ENCODE measurements around the gene SH3BP4.

Gene SH3BP4

GRCh38 chr2:234953116-234954031 lies 1.6 kb downstream of the SH3BP4 start:
- intact Hi-C loops (cut with DNase I; ENCODE audit: low total_unique reads) = loop anchor here (2.0 to 5.0 kb wide), 2 partner anchors 27 to 99 kb away; no protein-coding TSS in a partner anchor
- Histone ChIP-seq H3K27me3 (no peaks in the 10 kb centered on the region), H3K27ac (peak overlapping the region; percentile 72 to 87), H3K4me3 (peak overlapping the region; percentile 86 to 92), H3K36me3 (no peaks in the 10 kb centered on the region), H3K4me1 (peaks cover 0 to 44% (median 29%) of the 10 kb centered on the region in 4 donors), H3K9me3 (no peaks in the 10 kb centered on the region)
- peak in 1 of 2 donors; percentile 61 for DNase-seq
- no peak for TF ChIP-seq CTCF (IDR thresholded peaks at IDR 0.05)

- intact Hi-C loops (cut with DNase I; ENCODE audit: low total_unique reads) = loop anchor here (5.0 kb wide), 1 partner anchor 98 kb away; no protein-coding TSS in a partner anchor
- peaks cover 0 to 44% (median 29%) of the 10 kb centered on the region in 4 donors for H3K4me1 ChIP-seq
- no peaks in the 10 kb centered on the region for H3K9me3 ChIP-seq
- no peaks in the 10 kb centered on the region for H3K27me3 ChIP-seq
- TF ChIP-seq CTCF (IDR thresholded peaks at IDR 0.05) = no peak
- no peak overlapping the region for H3K4me3 ChIP-seq
- H3K36me3 ChIP-seq = no peaks in the 10 kb centered on the region
- peak in 1 of 2 donors; percentile 63 for DNase-seq
- H3K27ac ChIP-seq = no peak overlapping the region
These were observed 2.8 kb downstream of the SH3BP4 start for GRCh38 chr2:234954551-234954992.

- no peaks in the 10 kb centered on the region for H3K36me3 ChIP-seq
- H3K4me1 ChIP-seq = peaks cover 0 to 44% (median 29%) of the 10 kb centered on the region in 4 donors
- H3K9me3 ChIP-seq = no peaks in the 10 kb centered on the region
- no peak overlapping the region for H3K4me3 ChIP-seq
- no peak overlapping the region for H3K27ac ChIP-seq
- no peaks in the 10 kb centered on the region for H3K27me3 ChIP-seq
- no peak for TF ChIP-seq CTCF (IDR thresholded peaks at IDR 0.05)
- DNase-seq = peak in 1 of 2 donors; percentile 53
- intact Hi-C loops (cut with DNase I; ENCODE audit: low total_unique reads) = no loop called here
These were observed 3.3 kb downstream of the SH3BP4 start for GRCh38 chr2:234955091-234955591.

GRCh38 chr2:234955971-234956509 lies 4.2 kb downstream of the SH3BP4 start:
- Histone ChIP-seq H3K4me1 (peaks cover 0 to 37% (median 22%) of the 10 kb centered on the region in 4 donors), H3K36me3 (no peaks in the 10 kb centered on the region), H3K4me3 (no peak overlapping the region), H3K9me3 (no peaks in the 10 kb centered on the region), H3K27ac (no peak overlapping the region), H3K27me3 (no peaks in the 10 kb centered on the region)
- TF ChIP-seq CTCF (IDR thresholded peaks at IDR 0.05) = no peak
- DNase-seq = peak in 1 of 2 donors; percentile 3
- intact Hi-C loops (cut with DNase I; ENCODE audit: low total_unique reads) = no loop called here

- intact Hi-C loops (cut with DNase I; ENCODE audit: low total_unique reads) = no loop called here
- peaks cover 0 to 36% (median 21%) of the 10 kb centered on the region in 4 donors for H3K4me1 ChIP-seq
- no peak for TF ChIP-seq CTCF (IDR thresholded peaks at IDR 0.05)
- no peak for DNase-seq
- no peaks in the 10 kb centered on the region for H3K9me3 ChIP-seq
- H3K4me3 ChIP-seq = no peak overlapping the region
- no peak overlapping the region for H3K27ac ChIP-seq
- H3K27me3 ChIP-seq = no peaks in the 10 kb centered on the region
- no peaks in the 10 kb centered on the region for H3K36me3 ChIP-seq
These were observed 6.0 kb downstream of the SH3BP4 start for GRCh38 chr2:234957834-234958135.
